PC-9 (cell line): Measurements from ENCODE around the gene GORAB. TPM values are rescaled to one million over a fixed set of nuclear protein-coding genes. Genes with fewer than 3 reads are reported as not detected.
A peak's percentile ranks its signal among the peaks of the same experiment; 100 is the strongest.

Experiments used
- BruUV-seq: library from RNA; stranded (reverse); fragments of 400-500 nt; replicated peaks from 2 replicates; lab custom pipeline; 2021; lab: Mats Ljungman, UMichigan
- CTCF ChIA-PET: fragments of 300-600 bp; sonication (Branson Sonifier 250); formaldehyde crosslinking; loops from one replicate; lab custom pipeline; 2022; ENCODE audit warnings: antibody characterized with exemption; lab: Charles Lee
- POLR2A ChIA-PET: fragments of 300-600 bp; sonication (Branson Sonifier 250); formaldehyde crosslinking; loops from one replicate; lab custom pipeline; 2022; ENCODE audit warnings: antibody characterized with exemption; ENCODE audit not compliant: unreplicated experiment; lab: Charles Lee
- DNase-seq, 2 experiments: peaks; one replicate each; pipeline versions ENCODE4 v3.0.0 to v3.0.0-alpha.2; 2015 to 2022; ENCODE audit warnings: mixed read lengths in 1 of 2
- H2AFZ ChIP-seq: fragments of 200-600 bp; sonication (generic); 2 replicates; pipeline ENCODE4 v1.8.1; 2017; ENCODE audit warnings: antibody characterized with exemption
- H3F3A ChIP-seq: fragments of 200-600 bp; sonication (generic); 2 replicates; pipeline ENCODE4 v1.8.1; 2017; ENCODE audit warnings: antibody characterized with exemption, mild to moderate bottlenecking, low read depth; ENCODE audit not compliant: insufficient read depth
- H3K27ac ChIP-seq: fragments of 200-600 bp; sonication (generic); 2 replicates; pipeline ENCODE4 v1.6.1; 2016; ENCODE audit warnings: mixed run types
- H3K27me3 ChIP-seq: fragments of 200-600 bp; sonication (generic); 2 replicates; pipeline ENCODE4 v1.6.1; 2016; ENCODE audit warnings: low read depth, mixed run types; ENCODE audit not compliant: insufficient read depth
- H3K36me3 ChIP-seq: fragments of 200-600 bp; sonication (generic); 2 replicates; pipeline ENCODE4 v1.6.1; 2016; ENCODE audit warnings: low read depth, mixed run types
- H3K4me1 ChIP-seq: fragments of 200-600 bp; sonication (generic); replicated peaks from 2 replicates; pipeline ENCODE4 v1.6.1; 2016; ENCODE audit warnings: mixed run types; ENCODE audit not compliant: insufficient read depth
- H3K4me2 ChIP-seq: fragments of 200-600 bp; sonication (generic); 2 replicates; pipeline ENCODE4 v1.6.1; 2017; ENCODE audit warnings: mixed run types
- H3K4me3 ChIP-seq: fragments of 200-600 bp; sonication (generic); 2 replicates; pipeline ENCODE4 v1.6.1; 2016; ENCODE audit warnings: mixed run types
- H3K79me2 ChIP-seq: fragments of 200-600 bp; sonication (generic); 2 replicates; pipeline ENCODE4 v1.6.1; 2017; ENCODE audit warnings: low read depth, mixed run types
- H3K9me2 ChIP-seq: fragments of 200-600 bp; sonication (generic); 2 replicates; pipeline ENCODE4 v1.8.1; 2017; ENCODE audit warnings: mild to moderate bottlenecking; ENCODE audit not compliant: insufficient read depth
- H3K9me3 ChIP-seq: fragments of 200-600 bp; sonication (generic); 2 replicates; pipeline ENCODE4 v1.8.1; 2016; ENCODE audit warnings: low read depth; ENCODE audit not compliant: insufficient read depth
- H4K20me1 ChIP-seq: fragments of 200-600 bp; sonication (generic); 2 replicates; pipeline ENCODE4 v1.8.1; 2017; ENCODE audit not compliant: insufficient read depth
- CTCF ChIP-seq: fragments of 200-600 bp; sonication (generic); conservative IDR thresholded peaks from 2 replicates; pipeline ENCODE4 v1.6.1; 2017; ENCODE audit warnings: mixed run types, antibody characterized with exemption, mild to moderate bottlenecking, moderate library complexity
- EZH2 ChIP-seq: fragments of 200-600 bp; sonication (generic); IDR thresholded peaks from 2 replicates; pipeline ENCODE4 v1.8.0; 2017; ENCODE audit warnings: antibody characterized with exemption, low read depth
- intact Hi-C: fragments of 100-400 bp; cut with micrococcal nuclease; formaldehyde crosslinking; loops from one replicate; pipeline ENCODE4 v1.10.0; 2022; ENCODE audit not compliant: unreplicated experiment
- total RNA-seq: library from RNA; stranded (reverse); gene quantifications from 2 replicates; pipeline ENCODE4 v1.2.3, GENCODE V29; 2021

Gene GORAB
- total RNA-seq, 1 experiment from 2014 or later: 8.4 TPM

DNA sequence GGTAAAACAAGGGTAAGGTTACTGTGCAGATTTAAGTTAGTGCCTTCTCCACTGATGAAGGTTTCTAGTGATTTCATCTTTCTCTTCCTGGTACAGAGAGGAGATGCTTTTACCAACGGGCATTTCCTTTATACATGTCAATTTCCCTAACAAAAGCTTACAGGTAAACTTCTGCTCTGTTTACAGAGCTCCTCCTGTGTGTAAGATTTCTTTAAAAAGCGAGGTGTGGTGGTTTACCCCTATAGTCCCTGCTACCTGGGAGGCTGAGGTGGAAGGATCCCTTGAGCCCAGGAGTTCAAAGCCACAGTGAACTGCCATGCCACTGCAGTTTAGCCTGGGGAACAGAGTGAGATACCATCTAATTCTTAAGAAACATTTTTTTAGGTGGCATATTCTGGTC, 40.7 kb upstream of the GORAB start:
- ChIA-PET POLR2A (no interaction called here), CTCF (no interaction called here)
- H4K20me1 ChIP-seq: no peaks in the 10 kb centered on the region
- peak overlapping the region; percentile 36; the same call in 1 of the 2 replicates for H2AFZ ChIP-seq
- H3K4me2 ChIP-seq: no peak overlapping the region
- no peak for DNase-seq
- no peaks in the 10 kb centered on the region for H3K4me1 ChIP-seq
- no peaks in the 10 kb centered on the region for H3K27me3 ChIP-seq
- BruUV-seq: no TSS peak
- H3K9me2 ChIP-seq: no peaks in the 10 kb centered on the region
- H3K9me3 ChIP-seq: no peaks in the 10 kb centered on the region
- TF ChIP-seq EZH2: no peak
- no peak for TF ChIP-seq CTCF
- H3K36me3 ChIP-seq: no peaks in the 10 kb centered on the region
- H3K27ac ChIP-seq: no peak overlapping the region
- H3K79me2 ChIP-seq: no peaks in the 10 kb centered on the region
- no peaks in the 10 kb centered on the region for H3F3A ChIP-seq
- intact Hi-C loops: no loop called here
- H3K4me3 ChIP-seq: no peak overlapping the region

DNA sequence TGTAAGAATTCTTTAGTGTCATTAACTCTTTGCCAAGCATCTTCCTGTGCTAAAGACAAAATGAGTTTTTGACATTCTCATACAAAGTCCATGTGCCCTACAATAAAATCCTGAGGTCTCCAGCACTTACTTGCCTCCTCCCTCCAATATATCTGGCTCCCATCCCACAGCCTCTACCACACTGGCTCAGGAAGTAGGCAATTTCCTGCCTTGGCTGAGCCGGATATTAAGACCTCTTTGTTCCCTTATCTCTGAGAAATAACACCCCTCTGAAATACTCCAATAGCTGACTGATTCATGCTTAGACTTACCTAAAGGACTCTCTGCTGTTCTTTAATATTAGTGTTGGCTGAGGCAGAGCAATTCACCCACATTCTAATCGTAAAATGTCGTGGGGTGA, 37.6 kb upstream of the GORAB start:
- no peak overlapping the region for H3K4me2 ChIP-seq
- POLR2A ChIA-PET: no interaction called here

DNA sequence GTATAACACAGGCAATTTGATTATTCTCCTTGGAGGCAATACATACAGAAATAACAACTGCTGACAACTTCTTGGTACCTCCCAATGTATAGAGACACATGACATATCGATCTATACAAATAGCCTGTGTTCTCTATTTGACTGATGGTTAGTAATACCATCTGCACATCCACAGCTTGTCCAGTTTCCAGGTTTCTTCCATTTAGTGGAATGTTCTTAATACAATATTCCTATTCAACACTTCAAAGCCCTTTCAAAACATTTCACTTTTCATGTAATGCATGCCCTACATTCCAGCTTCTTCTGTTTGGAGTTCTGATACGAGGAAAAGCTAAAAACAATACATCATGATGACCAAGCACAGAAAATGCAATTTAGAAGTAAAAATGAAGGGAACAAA, 37.0 kb upstream of the GORAB start:
- Histone ChIP-seq H3K4me3 (no peak overlapping the region), H3F3A (no peaks in the 10 kb centered on the region), H3K4me1 (no peaks in the 10 kb centered on the region), H3K9me2 (no peaks in the 10 kb centered on the region), H3K27ac (no peak overlapping the region), H3K9me3 (no peaks in the 10 kb centered on the region), H4K20me1 (no peaks in the 10 kb centered on the region), H2AFZ (no peak overlapping the region), H3K4me2 (no peak overlapping the region), H3K79me2 (no peaks in the 10 kb centered on the region), H3K27me3 (0 out of 2 replicates have a peak, but pooled peaks cover 1% of the 10 kb centered on the region), H3K36me3 (no peaks in the 10 kb centered on the region)
- TF ChIP-seq EZH2: no peak
- no peak for TF ChIP-seq CTCF
- ChIA-PET POLR2A (no interaction called here), CTCF (no interaction called here)
- intact Hi-C loops: no loop called here
- BruUV-seq: no TSS peak
- DNase-seq: no peak

More for the DNA sequence above, 37.6 kb upstream of the GORAB start:
- Histone ChIP-seq H3K36me3 (no peaks in the 10 kb centered on the region), H3F3A (no peaks in the 10 kb centered on the region), H3K4me1 (no peaks in the 10 kb centered on the region), H3K9me3 (no peaks in the 10 kb centered on the region), H3K79me2 (no peaks in the 10 kb centered on the region), H3K27me3 (no peaks in the 10 kb centered on the region), H3K4me3 (no peak overlapping the region), H3K9me2 (no peaks in the 10 kb centered on the region), H3K27ac (no peak overlapping the region), H2AFZ (no peak overlapping the region), H4K20me1 (no peaks in the 10 kb centered on the region)
- CTCF ChIA-PET: no interaction called here
- no TSS peak for BruUV-seq
- DNase-seq: no peak
- TF ChIP-seq EZH2: no peak
- TF ChIP-seq CTCF: no peak
- intact Hi-C loops: no loop called here
